ENCODE results near the gene FNDC1.
"Not testable (repeated sequence)": the region's sequence is repeated elsewhere in the genome, so short reads cannot be mapped to it uniquely, and the experiment has no call there.

Gene FNDC1

DNA sequence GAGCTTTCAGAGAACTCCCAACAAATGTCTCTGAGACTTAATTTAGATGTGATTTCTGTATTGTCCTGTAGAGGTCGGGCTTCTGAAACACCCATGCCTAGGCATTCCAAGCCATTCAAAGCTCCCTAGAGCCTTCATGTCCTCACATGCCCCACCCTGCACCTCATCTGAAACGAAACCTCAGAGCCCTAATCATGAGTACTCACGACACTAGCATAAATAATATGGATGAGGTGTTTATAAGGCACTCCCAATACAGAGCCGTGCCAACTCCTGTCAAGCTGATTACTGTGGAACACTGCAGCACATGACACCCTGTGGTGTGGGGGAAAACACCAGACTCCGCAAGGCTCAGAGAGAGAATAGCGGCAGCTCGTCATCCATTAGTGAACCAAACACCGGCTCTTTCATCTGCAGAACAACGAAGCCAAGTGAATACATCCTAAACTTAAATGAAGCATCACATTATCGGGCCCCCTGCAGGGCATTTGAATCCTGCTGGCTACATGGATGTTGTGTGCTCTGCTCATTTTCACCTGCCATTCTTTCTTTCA, 83.8 kb downstream of the FNDC1 start:
- in situ Hi-C loops (cut with HindIII; ENCODE audit: low sequenced_read_pairs) = no loop called here

- in situ Hi-C loops (cut with HindIII; ENCODE audit: low sequenced_read_pairs) = no loop called here
Measured at GRCh38 chr6:159254186-159254585, 85.0 kb downstream of the FNDC1 start.

DNA sequence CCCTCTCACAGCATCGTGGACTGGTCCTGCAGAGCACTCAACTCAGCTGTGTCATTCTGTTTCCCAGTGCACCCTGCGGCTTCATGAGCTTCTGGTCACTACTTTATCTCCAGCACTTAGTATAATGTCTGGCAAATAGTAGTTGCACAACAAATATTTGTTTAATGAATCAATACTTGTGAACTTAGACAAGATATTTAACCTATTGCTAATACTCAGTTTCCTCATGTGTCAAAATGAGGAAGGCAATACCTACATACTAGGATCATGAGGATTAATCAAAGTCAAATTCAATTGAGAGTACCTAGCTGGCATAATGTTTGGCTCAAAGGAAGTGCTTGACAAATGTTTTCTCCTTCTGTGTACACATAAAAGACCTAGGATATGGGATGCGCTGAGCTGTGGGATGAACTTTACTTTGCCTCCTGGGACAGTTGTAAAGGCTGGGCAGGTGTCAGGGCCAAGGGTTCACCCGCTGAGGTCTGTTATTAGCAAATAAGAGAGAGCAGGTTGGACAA, 86.3 kb downstream of the FNDC1 start:
- in situ Hi-C loops (cut with HindIII; ENCODE audit: low sequenced_read_pairs) = no loop called here

DNA sequence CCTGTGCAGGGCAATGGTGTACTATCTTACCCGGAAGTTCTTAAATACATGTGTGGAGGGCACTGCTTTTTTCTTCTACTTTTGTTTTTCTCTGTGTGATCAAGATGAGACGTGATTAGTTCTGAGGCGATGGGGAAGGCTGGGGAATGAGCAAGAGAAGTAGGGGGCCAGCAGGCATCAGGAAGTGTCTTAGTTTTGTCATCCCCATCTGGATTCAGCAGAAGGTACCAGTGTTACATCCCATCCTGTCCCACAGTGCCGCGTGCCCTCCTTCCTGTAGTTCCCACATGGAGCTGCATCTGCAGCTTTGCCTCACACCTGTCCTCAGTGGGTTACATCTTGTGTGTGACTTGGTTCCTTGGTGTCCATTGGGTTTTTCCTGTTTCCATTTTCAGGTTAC, 86.9 kb downstream of the FNDC1 start:
- in situ Hi-C loops (cut with HindIII; ENCODE audit: low sequenced_read_pairs) = no loop called here

- in situ Hi-C loops (cut with HindIII; ENCODE audit: low sequenced_read_pairs) = no loop called here
Measured at GRCh38 chr6:159257846-159258245, 88.6 kb downstream of the FNDC1 start.

DNA sequence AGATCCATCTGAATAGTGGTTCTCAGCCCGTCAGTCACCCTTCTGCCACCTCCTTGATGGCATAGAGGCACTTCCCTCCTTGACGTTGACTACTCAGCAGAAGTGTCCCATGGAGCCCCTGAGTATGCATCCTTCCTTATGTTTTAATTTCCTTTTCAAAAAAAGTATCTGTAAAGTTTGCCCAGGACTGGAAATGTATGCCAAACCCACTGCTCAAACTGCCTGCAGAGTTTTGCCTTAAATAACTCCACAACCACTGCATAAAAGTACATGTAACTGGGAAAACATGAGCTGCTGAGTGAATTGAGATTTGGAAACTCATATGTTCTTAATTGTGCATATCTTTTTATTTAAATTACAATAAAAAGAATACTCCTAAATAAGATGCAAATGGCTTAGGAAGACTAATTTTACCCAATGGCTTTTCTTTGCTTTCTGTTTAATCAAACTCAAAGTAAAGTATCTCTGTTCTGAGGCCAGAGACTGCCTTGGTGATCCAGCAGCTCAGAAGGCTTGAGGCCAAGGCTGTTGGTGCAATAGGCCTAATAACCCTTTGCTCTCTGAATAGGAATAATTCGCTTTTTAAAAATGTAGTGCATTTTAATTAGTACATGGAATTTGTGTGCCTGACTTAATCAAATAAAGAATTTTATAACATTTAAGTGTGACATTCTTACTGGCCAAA, 90.4 kb downstream of the FNDC1 start:
- in situ Hi-C loops (cut with HindIII; ENCODE audit: low sequenced_read_pairs) = no loop called here

- in situ Hi-C loops (cut with HindIII; ENCODE audit: low sequenced_read_pairs) = no loop called here
Measured at GRCh38 chr6:159260208-159260607, 91.0 kb downstream of the FNDC1 start.

DNA sequence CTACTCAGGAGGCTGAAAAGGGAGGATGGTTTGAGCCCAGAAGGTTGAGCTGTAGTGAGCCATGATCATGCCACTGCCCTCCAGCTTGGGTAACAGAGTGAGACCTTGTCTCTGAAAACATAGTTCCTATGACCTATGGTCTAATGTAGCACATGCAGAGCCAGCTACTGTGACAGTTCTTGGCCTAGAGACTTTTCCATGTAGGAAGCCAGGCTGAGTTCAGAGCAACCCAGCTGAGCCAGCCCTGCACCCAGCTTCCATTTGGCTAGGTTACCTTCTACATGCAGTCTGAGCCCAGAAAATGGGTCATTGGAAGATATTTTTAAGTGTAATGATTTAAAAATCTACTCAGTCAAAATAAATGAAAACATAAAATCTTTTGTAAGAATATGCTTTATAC, 92.8 kb downstream of the FNDC1 start:
- in situ Hi-C loops (cut with HindIII; ENCODE audit: low sequenced_read_pairs) = no loop called here

GRCh38 chr6:159262586-159262985, 93.4 kb downstream of the FNDC1 start:
- in situ Hi-C loops (cut with HindIII; ENCODE audit: low sequenced_read_pairs) = no loop called here

GRCh38 chr6:159267165-159267564, 98.0 kb downstream of the FNDC1 start:
- in situ Hi-C loops (cut with HindIII; ENCODE audit: low sequenced_read_pairs) = no loop called here

DNA sequence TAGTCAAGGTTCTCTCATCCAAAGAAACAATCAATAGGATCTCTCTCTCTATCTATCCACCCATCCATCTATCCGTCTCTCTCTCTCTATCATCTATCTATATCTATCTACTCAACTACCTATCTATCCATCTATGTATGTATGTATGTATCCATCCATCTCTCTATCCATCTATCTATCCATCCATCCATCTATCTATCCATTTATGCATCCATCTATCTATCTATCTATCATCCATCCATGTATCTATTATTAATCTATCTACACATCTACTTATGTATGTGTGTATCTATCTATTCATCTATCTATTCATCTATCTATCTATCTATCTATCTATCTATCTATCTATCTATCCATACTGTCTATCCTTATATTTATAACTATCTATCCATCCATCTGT, 99.3 kb downstream of the FNDC1 start:
- in situ Hi-C loops (cut with HindIII; ENCODE audit: low sequenced_read_pairs) = no loop called here

- in situ Hi-C loops (cut with HindIII; ENCODE audit: low sequenced_read_pairs) = no loop called here
Measured at GRCh38 chr6:159271257-159271656, 102.1 kb downstream of the FNDC1 start.

DNA sequence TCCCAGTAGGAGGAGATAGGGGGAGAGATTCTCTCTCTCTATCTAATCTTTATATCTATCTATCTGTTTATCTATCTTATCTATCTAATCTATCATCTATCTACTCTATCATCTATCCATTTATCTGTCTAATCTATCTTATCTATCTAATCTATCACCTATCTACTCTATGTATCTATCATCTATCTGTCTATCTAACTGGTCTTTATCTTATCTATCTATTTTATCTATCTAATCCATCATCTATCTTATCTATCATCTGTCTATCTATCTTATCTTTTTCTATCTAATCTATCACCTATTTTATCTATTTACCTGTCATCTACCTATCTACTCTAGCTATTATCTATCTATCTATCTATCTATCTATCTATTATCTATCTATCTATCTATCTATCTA, 109.4 kb downstream of the FNDC1 start:
- in situ Hi-C loops (cut with HindIII; ENCODE audit: low sequenced_read_pairs) = no loop called here

GRCh38 chr6:159279790-159280277, 110.6 kb downstream of the FNDC1 start:
- in situ Hi-C loops (cut with HindIII; ENCODE audit: low sequenced_read_pairs) = no loop called here

- in situ Hi-C loops (cut with HindIII; ENCODE audit: low sequenced_read_pairs) = no loop called here
Measured at GRCh38 chr6:159282421-159282820, 113.2 kb downstream of the FNDC1 start.

- in situ Hi-C loops (cut with HindIII; ENCODE audit: low sequenced_read_pairs) = not testable (repeated sequence)
Measured at GRCh38 chr6:159284661-159285060, 115.5 kb downstream of the FNDC1 start.

DNA sequence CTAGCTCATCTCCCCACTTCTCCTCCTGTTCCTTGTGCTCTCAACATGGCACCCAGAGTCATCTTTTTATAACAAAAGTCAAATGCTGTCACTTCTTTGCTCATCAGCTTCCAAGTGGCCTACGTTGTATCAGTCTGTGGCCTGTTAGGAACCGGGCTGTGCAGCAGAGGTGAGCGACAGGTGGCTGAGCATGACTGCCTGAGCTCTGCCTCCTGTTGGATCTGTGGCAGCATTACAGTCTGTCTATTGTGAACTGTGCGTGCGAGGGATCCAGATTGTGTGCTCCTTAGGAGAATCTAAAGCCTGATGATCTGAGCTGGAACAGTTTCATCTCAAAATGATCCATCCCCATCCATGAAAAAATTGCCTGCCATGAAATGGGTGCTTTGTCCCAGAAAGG, 129.6 kb downstream of the FNDC1 start:
- in situ Hi-C loops (cut with HindIII; ENCODE audit: low sequenced_read_pairs) = no loop called here

DNA sequence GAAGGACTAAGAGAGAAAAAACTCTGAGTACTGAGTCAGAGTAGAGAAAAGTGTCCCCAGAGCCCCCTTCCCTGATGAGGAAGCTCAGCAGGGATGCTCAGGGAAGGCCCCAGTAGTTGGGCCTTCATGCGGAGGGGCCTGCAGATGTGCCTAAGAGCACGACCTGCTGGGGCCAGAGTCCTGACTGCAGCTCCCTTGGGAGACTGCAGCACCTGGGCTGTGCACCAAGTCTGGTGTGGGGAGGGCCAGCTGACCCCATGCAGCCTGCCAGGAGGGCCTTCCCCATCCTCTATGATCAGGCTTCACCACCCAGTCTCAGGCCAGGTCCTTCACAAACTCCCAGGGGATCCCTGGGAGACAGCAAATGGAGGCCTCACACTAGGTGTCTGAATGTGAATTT, 130.4 kb downstream of the FNDC1 start:
- in situ Hi-C loops (cut with HindIII; ENCODE audit: low sequenced_read_pairs) = no loop called here

- in situ Hi-C loops (cut with HindIII; ENCODE audit: low sequenced_read_pairs) = no loop called here
Measured at GRCh38 chr6:159301277-159301676, 132.1 kb downstream of the FNDC1 start.

DNA sequence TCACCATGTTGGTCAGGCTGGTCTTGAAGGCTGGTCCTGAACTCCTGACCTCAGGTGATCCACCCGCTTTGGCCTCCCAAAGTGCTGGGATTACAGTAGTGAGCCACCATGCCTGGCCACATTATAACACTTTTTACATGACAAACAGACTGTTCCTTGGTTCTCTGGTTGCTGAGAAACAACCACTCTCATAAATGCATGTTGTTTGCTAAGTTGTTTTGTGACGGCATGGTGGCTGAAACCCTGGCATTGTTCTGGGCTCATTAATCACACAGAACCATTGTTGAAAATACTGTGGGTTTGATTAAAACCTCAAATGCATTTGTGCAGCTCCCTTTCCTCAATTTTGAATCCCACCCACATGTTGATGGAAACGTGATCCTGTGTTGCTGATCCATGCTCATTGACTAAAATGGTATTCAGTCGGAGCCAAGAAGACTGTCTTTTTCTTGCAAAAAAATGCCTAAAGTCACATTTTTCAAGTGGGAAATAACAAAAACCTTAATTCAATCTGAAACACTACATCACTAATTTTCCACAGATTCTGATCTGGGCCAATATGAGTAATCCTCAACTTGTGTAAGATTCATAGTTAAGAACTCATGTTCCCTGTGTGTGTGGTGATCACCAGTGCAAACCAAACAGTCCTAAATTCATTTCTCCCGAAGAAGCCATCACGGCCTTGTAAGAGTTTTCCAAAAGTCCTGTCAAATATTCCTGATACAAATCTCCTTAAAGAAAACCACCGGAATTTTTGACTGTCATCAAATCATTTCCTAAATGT, 132.8 kb downstream of the FNDC1 start:
- in situ Hi-C loops (cut with HindIII; ENCODE audit: low sequenced_read_pairs) = no loop called here

DNA sequence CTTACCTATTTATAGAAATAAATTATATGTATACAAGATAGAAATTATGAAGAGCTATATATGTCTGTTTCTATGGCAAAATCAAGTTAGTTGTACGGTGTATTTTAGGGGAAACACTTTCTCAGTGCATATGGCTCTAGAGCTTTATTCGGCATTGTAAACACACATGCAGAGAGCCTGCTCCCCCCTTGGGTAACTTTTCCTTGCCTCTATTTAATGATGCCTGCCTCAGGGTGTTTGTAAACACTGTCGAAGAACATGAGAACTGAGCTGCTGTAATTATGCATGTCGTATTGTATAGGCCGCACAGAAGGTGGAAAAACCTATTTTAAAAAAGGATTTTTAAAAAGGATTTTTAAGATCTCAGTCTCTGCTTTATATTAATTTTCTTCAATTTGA, 133.4 kb downstream of the FNDC1 start:
- in situ Hi-C loops (cut with HindIII; ENCODE audit: low sequenced_read_pairs) = no loop called here

DNA sequence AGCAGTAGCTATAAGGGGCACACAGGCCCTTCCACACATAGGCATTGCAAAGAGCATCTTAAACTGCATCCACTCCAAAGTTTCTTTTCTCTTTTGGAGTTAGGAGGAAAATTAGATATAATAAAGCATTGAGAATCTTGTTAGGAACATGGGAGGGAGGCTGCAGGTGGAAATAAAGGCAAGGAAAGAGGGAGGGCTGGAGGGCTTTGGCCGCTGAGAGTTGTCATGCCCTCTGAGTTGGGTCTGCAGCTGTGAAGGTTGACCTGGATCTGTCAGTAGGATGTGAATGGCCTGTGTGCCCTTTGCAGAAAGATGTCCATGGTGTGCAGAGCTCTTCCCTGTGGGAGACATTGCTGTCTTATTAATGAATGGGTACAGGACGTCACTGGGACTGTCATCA, 134.0 kb downstream of the FNDC1 start:
- in situ Hi-C loops (cut with HindIII; ENCODE audit: low sequenced_read_pairs) = no loop called here

All from DLD1 (cell line).